Daoy (cell line): ENCODE results near the gene SUSD4. TPM values are rescaled to one million over a fixed set of nuclear protein-coding genes. Genes with fewer than 3 reads are reported as not detected.

Source experiments
- DNase-seq: peaks from one replicate; pipeline ENCODE4 v3.0.0-alpha.2; 2015; ENCODE audit warnings: low read depth
- total RNA-seq: library from RNA; depleted of rRNA; stranded (reverse); fragments of >200 nt; shearing (Covaris generic); gene quantifications from 2 replicates; pipeline ENCODE4 v1.2.3, GENCODE V29; 2014

The SUSD4 gene
- total RNA-seq, 1 experiment from 2014 or later, result 26.9 TPM

GRCh38 chr1:223212441-223212840 lies 151.5 kb downstream of the SUSD4 start:
- no peak for DNase-seq

- no peak for DNase-seq
These were observed 152.5 kb downstream of the SUSD4 start for GRCh38 chr1:223211323-223211985.

DNA sequence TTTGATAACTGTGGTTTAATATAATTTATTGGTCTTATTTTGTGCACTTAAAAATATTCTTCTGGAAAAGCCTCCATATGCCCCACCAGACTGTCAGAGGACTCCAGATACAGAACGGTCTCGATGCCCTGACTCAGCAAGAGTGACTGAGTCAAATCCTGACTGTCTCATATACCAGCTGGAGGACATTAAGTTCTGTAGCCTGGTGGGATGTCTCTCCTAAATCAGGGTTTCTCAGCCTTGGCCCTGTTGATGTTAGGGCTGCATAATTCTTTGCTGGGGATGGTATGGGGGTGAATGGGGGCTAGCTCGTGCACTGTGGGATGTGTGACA lies 153.2 kb downstream of the SUSD4 start:
- DNase-seq, result no peak

DNA sequence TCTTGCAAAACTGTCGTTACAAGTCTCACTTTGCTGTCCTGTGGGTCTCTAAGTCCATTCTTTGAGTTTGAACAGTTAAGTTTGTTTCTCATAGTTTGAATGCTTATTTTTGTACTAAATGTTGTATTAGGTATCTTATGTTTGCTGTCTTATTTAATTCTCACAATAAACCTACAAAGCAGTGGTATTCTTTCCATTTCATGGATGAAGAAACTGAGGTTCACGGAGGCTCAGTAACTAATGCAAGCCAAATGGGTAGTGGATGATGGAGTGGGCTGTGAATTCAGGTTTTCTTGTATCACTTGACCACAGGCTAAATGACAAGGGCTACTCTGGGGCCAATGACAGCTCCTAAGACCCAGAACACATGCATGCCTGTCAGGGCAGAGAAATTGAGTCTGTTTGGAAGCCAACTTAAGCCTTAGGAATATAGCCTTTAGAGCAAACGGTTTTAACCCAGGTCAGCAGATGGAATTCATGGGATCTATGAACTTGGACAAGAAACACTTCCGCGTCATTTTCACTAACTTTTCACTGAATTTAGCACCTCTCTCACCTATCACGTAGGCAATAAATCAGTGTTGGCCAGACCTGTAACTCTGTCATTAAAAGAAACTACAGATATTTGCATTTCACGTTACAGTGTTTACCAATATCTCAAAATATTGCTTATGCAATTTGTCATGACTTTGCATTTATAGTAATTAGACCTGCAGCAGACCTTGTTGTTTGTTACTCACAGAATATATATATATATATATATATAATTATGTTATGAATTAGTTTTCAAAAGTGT lies 153.8 kb downstream of the SUSD4 start:
- DNase-seq, result no peak

- no peak for DNase-seq
These were observed 154.6 kb downstream of the SUSD4 start for GRCh38 chr1:223209293-223209898.

GRCh38 chr1:223208164-223209076 lies 155.6 kb downstream of the SUSD4 start:
- DNase-seq, result peak; percentile 58

- peak; percentile 80 for DNase-seq
These were observed 156.5 kb downstream of the SUSD4 start for GRCh38 chr1:223207293-223208066.

GRCh38 chr1:223204424-223204823 lies 159.6 kb downstream of the SUSD4 start:
- DNase-seq, result no peak

- DNase-seq, result no peak
These were observed 160.3 kb downstream of the SUSD4 start for GRCh38 chr1:223203694-223204093.

- no peak for DNase-seq
These were observed 161.0 kb downstream of the SUSD4 start for GRCh38 chr1:223203034-223203408.

- no peak for DNase-seq
These were observed 161.5 kb downstream of the SUSD4 start for GRCh38 chr1:223202376-223203033.

DNA sequence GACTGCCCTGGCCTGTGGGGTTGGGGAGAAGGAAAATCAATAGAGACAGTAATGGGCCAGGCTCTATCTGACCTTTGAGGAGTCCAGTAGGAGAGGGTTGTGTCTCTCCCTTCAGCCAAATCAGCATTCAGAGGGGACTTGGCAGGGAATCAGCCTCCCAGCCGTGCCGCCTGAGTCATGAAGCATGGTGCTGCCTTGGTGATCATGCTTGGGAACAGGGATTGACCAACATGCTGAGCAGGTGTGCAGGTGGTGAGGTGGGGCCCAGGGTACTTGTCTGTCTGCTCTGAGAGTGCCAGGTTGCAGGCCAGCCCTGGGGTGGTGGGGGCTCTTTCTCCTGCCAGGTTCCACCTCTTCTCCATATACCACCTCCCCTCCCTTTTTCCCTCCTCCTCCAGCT lies 162.0 kb downstream of the SUSD4 start:
- peak; percentile 36 for DNase-seq

DNA sequence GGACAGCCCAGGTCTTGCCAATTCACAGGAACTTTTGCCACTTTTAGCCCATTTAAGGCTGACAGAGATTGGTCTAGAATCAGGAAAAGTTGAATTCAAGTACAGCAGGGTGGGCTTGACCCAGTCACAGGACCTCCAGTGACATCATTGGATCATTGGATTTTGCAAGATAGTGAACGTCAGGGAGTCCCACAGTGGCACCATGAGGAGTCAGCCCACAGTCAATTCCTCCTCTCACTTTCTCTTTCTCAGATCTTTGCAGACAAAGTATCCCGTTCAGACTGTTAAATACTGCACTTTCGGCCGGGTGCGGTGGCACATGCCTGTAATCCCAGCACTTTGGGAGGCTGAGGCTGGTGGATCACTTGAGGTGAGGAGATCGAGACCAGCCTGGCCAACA lies 163.1 kb downstream of the SUSD4 start:
- no peak for DNase-seq

DNA sequence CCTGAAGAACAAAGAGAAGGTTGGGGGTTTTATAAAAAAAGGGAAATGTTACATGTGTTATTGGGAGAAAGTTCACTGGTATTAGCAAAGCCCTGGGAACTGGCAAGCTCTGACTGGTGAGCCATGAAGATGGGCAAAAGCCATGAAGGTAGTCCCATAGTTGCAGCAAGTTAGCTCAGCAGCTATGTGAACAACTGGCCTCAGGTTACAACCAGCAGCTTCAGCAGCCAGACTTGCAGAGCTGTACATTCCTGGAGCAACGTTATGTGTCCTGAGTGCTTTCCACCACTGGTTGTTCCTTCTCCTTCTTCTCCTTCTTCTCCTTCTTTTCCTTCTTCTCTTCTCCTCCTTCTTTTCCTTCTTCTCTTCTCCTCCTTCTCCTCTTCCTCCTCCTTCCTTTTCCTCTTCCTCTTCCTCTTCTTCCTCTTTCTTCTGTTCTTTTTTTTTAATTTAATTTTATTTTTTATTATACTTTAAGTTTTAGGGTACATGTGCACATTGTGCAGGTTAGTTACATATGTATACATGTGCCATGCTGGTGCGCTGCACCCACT lies 164.8 kb downstream of the SUSD4 start:
- no peak for DNase-seq

- no peak for DNase-seq
These were observed 165.4 kb downstream of the SUSD4 start for GRCh38 chr1:223198628-223198965.

DNA sequence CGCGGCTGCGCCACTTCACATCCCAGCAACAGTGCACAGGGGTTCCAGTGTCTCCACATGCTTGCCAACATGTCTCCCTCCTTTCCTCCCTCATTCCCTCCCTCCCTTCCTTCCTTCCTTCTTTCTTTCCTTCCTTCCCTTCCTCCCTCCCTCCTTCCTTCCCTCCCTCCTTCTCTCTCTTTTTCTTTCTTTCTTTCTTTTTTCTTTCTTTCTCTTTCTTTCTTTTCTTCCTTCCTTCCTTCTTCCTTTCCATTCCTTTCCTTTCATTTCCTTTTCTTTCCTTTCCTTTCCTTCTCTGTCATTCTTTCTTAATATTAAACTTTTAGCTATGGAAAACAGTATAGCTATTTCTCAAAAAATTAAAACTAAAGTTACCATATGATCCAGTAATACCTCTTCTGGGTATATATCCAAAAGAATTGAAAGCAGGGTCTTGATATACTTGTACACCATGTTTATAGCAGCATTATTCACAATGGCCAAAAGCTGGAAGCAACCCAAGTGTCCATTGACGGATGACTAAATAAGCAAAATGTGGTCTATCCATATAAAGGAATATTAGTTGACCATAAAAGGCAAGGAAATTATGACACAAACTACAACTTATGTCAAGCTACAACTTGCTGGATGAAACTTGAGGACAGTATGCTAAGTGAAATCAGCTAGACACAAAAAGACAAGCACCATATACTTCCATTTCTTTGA lies 165.9 kb downstream of the SUSD4 start:
- no peak for DNase-seq

GRCh38 chr1:223189903-223190724 lies 173.9 kb downstream of the SUSD4 start:
- peak; percentile 95 for DNase-seq

DNA sequence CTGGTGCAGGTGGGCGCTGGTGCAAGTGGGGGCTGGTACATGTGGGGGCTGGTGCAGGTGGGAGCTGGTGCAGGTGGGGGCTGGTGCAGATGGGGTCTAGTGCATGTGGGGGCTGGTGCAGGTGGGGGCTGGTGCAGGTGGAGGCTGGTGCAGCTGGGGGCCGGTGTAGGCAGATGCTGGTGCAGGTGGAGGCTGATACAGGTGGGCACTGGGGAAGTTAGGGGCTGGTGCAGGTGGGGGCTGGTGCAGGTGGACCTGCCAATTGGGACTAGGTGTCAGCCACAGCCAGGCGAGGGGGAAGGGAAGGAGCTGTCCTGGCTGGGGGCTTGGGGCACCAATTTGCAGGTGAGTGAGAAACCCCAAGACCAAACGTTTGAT lies 174.5 kb downstream of the SUSD4 start:
- DNase-seq, result no peak
